Spleen (tissue), 7 donors: Measurements from ENCODE around the gene PRODH2.

Experiments used
- POLR2A ChIP-seq, 3 donors: fragments of 450-650 bp; IDR thresholded peaks; one replicate each; pipeline ENCODE4 v1.5.1; 2017; ENCODE audit warnings: antibody characterized with exemption in 3 of 3, mild to moderate bottlenecking in 1 of 3
- TF ChIP-seq, protein P1 (sequence below), 11 experiments: fragments of 200-600 bp in 7 of 11; fragments of 450-650 bp in 4 of 11; sonication (generic) in 4 of 11; IDR thresholded peaks in 8 of 11; conservative IDR thresholded peaks in 3 of 11; 1 replicate in 7 of 11; 2 replicates in 4 of 11; pipeline versions ENCODE4 v1.4.0 to v1.8.0; 2016 to 2021; ENCODE audit warnings: antibody characterized with exemption in 11 of 11, inconsistent platforms in 4 of 11, mild to moderate bottlenecking in 1 of 11
- donor health status: DM: no; HTN: no; CAD: no; lungs with moderate emphysema.
- donor health status: DM: no; HTN: no; CAD: no.
- donor health status: DM: no; HTN: no; CAD: no.

DNA sequence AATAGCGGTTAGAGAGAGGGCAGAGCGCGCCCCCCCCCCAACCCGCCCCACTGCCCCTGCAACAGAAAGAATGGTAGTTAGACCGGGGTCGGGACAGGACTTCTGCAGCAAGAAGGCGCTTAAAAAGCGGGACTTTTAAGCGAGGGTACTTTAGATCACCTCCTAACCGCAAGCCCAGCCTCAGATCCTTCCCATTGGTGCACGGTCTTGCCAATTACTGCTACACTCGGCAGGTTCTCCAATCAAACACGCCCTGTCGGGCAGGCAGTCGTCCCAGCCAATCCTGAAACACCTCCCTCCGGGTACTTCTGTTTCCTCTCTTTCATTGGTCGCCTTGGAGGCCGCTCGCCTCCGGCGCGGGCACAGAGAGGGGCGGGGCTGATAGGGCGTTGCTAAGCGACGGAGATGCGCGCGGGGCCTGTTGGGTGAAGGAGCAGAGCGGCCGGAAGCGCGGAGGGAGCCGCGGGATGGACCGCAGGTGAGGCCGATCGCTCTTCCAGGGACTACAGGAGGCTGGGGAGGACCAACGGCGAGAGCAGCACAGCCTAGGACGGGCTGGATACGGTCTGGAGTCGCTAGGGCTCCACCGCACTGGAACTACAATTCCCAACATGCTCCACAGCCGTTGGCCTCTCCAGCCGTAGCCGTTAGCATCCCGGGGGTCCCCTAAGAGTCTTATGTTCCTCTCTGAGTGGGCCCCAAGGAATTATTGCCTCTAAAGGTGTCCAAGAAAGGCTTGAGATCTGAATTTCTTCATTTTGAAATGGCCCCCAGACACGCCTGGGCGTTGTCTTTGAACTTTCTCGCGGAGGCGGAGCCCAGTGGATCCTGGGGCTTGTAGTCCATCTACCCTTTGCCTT lies 54.7 kb downstream of the PRODH2 start, which contains the start of gene PROSER3:
- TF ChIP-seq POLR2A (IDR thresholded peaks at IDR 0.05), result peak in 1 of 3 donors; percentile 13
- TF ChIP-seq, protein P1, sequence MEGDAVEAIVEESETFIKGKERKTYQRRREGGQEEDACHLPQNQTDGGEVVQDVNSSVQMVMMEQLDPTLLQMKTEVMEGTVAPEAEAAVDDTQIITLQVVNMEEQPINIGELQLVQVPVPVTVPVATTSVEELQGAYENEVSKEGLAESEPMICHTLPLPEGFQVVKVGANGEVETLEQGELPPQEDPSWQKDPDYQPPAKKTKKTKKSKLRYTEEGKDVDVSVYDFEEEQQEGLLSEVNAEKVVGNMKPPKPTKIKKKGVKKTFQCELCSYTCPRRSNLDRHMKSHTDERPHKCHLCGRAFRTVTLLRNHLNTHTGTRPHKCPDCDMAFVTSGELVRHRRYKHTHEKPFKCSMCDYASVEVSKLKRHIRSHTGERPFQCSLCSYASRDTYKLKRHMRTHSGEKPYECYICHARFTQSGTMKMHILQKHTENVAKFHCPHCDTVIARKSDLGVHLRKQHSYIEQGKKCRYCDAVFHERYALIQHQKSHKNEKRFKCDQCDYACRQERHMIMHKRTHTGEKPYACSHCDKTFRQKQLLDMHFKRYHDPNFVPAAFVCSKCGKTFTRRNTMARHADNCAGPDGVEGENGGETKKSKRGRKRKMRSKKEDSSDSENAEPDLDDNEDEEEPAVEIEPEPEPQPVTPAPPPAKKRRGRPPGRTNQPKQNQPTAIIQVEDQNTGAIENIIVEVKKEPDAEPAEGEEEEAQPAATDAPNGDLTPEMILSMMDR (IDR thresholded peaks at IDR 0.05 in 8 of 11, conservative IDR thresholded peaks at IDR 0.05 in 3 of 11), result peak in 1 of 11 experiments; percentile 11
